ENCODE data around the gene GDF10.

GDF10 gene

DNA sequence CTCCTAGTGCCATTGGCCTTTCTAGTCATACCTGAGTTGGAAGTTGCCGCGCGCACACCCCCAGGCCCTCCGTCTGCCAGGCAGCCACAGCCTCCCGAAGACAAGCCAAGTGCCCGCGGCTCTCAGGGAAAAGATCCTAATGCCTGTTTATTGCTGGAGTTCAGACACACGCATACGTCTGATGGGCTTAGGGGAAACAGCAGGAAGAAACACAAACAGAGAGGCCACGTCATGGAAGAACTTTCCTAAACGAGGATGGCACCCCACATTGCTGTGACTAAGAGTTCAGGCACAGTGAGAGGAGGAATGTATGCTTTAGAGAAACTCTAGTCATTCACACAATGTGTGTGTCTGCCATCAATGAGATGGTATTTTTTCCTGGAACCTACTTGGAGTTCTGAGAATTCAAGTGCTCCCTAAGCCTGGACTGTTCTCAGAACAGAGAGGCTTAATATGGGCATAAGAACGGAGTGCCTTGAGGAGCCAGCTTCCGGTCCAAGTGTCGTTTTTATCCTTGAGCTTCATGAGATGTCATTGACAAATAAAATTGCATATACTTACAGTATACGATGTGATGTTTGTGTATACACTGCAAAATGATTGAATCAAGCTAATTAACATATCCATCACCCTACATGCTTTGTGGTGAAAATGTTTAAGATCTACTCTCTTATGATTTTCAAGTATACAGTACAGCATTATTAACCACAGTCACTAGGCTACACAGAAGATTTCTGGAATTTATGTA lies 36.6 kb downstream of the GDF10 start:
- DNase-seq = no peak

DNA sequence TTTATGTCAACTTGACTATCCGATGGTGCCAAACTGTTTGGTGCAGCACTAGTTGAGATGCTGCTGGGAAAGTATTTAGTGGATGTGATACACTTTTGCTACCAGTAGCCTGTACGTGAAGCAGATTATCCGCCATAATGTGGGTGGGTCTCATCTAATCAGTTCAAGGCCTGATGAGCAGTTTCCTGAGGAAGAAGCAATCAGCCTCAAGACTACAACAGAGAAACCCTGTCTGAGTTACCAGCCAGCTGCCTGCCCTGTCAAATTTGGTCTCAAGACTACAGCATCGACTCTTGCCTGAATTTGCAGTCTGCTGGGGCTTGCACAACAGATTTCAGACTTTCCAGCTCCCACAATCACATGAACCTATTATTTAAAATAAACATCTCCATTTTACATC lies 37.3 kb downstream of the GDF10 start:
- DNase-seq = no peak

GRCh38 chr10:47339186-47339735 lies 39.3 kb downstream of the GDF10 start:
- no peak for DNase-seq

DNA sequence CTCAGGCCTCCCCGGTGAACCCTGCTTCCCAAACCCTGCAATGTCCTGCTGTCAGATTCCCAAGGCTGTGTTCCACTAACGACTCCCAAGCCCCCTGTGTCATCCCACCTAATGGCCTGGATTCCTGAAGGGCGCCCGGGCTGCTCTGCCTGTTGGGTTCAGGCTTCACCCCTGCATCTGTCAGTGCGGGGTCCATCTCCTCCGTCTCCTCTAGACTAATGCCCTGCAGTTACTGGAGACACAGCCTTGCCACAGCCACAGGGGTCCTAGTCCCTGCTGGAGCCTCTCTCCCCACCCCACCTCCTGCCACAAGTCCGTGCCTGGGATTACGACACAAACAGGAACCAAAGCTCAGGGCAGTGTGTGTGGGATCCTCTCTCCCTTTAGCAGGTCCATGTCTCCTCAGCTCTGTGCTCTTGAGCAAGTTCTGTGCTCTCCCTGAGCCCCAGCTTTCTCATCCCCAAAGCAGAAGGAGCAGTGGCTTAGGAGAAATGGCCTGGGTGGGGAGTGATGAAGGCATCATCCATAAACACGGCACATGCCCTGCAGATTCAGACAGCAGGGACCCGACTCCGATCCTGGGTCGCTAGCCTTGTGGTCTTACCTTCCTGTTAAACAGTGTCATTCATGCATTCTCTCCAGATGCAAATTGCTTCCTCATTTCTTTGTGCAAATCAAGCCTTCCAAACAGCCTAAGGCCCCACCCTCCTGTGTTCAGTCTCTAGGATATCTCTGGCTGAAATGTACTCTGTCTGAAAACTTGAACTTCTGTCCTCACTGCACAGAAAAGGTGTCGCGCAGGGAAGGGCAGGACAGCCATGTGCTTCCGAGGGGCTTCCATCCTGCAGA lies 40.0 kb downstream of the GDF10 start:
- no peak for DNase-seq

DNA sequence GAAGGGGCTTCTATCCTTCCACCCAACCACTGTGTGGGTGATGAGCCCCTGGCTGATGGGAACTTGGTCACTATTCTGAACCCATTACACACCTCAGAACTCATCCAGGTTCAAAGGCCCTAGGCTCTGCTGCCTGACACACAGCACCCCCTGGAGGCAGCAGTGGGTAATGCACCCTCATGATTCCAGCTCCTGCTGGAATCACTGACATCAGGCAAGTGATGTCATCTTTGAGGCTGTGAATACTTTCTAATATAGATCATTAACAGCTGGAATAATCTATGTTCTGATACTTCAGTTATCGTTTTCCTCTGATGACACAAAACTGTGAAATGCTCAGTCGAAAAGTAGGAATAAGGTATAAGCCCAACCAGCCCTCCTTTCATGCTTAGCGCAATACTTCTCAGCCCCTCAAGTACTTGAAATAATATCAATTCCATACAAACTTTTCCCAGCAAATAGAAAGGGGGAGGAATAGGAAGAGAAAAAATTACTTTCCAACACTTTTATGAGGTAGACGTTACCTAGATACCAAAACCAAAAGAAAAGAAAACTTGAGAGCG lies 40.7 kb downstream of the GDF10 start:
- DNase-seq = peak; percentile 14

DNA sequence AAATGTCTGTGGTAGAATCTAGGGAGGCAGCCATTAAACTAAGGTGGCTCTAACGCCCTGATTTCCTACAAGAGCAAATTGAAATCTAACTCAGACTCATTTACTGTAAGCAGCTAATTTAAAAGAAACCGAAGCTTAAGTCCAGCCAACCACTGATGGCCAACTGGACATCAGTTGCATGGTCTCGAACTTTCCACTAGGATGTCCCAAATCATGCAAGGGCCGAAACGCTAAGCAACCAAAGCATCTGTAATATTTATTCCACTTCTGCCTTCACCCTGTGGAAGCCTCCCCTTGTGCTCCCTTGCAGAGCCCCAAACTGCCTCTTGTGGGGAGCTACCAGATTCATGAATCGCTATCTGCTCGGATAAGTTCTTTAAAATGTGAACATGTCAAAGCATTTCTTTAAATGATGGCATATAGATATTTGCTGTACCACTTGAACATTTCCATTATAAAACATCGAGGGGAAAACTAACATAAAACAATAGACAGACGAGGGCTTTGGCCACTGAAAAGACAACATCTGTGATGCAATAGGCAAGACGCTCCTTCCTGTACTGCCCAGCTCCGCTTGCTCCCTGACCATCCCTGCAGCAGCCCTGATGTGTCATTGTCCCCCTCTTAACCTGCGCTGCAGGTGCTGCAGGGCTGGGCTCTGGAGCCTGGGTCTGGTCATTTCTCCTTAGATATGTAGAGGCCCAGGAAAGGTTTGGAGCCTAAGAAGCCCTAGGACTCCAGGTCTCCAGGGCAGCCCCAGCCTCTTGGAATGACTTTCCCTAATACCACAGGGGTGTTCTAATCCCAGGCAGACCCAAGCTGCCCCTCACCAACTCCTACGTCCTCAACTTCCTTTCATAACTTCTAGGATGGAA lies 45.2 kb downstream of the GDF10 start:
- DNase-seq = no peak

GRCh38 chr10:47346581-47347302 lies 46.7 kb downstream of the GDF10 start:
- DNase-seq = peak; percentile 95

DNA sequence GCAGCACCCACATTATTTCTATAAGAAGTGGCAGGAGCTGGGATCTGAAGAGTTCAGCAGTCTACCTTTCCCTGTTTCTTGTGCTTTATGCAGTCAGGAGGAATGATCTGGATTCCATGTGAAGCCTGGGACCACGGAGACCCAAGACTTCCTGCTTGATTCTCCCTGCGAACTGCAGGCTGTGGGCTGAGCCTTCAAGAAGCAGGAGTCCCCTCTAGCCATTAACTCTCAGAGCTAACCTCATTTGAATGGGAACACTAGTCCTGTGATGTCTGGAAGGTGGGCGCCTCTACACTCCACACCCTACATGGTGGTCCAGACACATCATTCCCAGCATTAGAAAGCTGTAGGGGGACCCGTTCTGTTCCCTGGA lies 47.3 kb downstream of the GDF10 start:
- no peak for DNase-seq

DNA sequence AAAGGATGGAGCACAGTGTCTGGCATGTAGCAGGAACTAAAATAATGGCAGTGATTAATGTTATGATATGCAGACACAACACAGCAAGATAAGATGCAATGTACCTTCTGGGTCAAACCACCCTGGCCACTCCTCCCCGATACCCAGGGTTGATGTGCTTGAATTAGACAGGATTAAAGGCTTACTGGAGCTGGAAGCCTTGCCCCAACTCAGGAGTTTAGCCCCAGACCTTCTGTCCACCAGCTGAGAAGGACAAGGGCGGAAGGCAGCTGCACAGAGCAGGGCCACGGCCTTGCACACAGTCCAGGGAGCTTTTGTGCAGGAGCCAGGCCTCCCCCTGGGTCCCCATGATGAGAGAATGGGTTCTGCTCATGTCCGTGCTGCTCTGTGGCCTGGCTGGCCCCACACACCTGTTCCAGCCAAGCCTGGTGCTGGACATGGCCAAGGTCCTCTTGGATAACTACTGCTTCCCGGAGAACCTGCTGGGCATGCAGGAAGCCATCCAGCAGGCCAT lies 48.2 kb downstream of the GDF10 start, which contains the start of gene RBP3:
Gene RBP3 (plus strand): TSS at position 226 of the 514 bp plus-strand sequence. CDS start 122 bp downstream, at position 348.
- DNase-seq = no peak

GRCh38 chr10:47348661-47349470 lies 48.9 kb downstream of the GDF10 start:
- DNase-seq = no peak

DNA sequence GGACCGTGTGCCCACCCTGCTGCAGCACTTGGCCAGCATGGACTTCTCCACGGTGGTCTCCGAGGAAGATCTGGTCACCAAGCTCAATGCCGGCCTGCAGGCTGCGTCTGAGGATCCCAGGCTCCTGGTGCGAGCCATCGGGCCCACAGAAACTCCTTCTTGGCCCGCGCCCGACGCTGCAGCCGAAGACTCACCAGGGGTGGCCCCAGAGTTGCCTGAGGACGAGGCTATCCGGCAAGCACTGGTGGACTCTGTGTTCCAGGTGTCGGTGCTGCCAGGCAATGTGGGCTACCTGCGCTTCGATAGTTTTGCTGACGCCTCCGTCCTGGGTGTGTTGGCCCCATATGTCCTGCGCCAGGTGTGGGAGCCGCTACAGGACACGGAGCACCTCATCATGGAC lies 49.5 kb downstream of the GDF10 start:
- DNase-seq = no peak

GRCh38 chr10:47349941-47350371 lies 50.0 kb downstream of the GDF10 start:
- no peak for DNase-seq

GRCh38 chr10:47350671-47351640 lies 51.0 kb downstream of the GDF10 start:
- no peak for DNase-seq

DNA sequence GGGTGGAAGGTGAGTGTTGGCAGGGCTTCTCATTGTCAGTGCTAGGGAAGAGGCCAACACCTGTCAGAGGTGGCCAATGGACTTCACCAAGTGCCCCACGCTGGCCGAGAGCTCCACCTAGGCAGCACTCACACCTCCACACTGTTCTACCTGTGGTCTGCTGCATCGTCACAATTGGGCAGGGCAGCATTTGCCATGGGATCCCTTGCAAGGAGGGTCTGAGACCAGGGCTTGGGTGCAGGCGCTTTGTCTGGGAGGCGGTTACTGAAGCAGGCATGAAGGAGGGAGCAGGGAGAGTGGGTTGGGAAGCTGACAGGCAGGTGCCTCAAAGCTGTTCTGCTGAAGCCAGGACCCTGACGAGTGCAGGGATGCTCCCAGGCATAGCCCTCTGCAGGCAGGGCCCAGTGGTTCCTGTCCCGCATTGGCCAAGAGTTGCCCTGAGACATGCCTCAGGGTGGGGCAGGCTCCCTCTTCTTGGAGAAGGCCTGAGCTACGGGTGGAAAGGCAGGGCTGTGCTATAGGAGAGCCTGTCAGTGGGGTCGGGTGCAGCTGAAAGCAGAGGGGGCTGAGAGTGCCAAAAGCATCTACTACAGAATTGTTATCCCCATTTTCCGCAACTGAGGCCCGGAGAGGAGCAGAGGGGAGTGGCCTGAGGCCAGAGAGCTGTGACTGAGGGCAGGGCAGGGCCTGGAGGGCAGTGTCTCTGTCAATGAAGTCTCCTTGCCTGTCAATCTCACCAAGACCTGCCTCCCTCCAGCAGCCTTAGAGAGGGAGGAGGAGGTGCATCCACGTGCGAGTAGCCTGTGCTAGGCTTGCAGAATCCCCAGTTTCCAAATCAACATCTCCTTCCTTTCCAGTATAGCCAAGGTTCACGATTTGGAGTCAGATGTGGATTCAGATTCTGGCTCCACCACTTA lies 52.2 kb downstream of the GDF10 start:
- no peak for DNase-seq

DNA sequence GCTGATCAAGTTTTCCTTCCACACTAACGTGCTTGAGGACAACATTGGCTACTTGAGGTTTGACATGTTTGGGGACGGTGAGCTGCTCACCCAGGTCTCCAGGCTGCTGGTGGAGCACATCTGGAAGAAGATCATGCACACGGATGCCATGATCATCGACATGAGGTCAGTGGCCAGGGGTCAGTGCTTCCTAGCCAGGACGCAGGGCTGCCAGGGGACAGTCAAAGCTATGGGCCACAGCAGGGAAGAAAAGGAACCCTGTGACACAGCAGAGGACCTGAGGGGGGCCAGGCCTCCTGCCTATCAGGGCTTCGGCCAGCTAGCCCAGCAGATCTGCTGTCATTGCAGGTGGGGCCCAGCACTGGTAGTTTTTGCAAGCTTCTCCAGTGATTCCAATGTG lies 53.4 kb downstream of the GDF10 start:
- DNase-seq = no peak

GRCh38 chr10:47354165-47354564 lies 54.2 kb downstream of the GDF10 start:
- DNase-seq = no peak

GRCh38 chr10:47354900-47355299 lies 54.9 kb downstream of the GDF10 start:
- DNase-seq = no peak

- DNase-seq = no peak
Measured at GRCh38 chr10:47356708-47357107, 56.7 kb downstream of the GDF10 start.
